Muscle layer of colon (tissue), 2 donors: ENCODE data around the gene SCN10A.

Experiments used
- H3K27ac ChIP-seq: one replicate; pipeline ENCODE4 v1.7.0; 2013; ENCODE audit warnings: low read depth, mild to moderate bottlenecking, low read length, moderate library complexity
- H3K27me3 ChIP-seq, 2 donors: one replicate each; pipeline ENCODE4 v1.7.0; 2013; ENCODE audit warnings: low read length in 2 of 2, mild to moderate bottlenecking in 2 of 2; ENCODE audit not compliant: insufficient read depth in 2 of 2, control insufficient read depth in 1 of 2
- H3K36me3 ChIP-seq: one replicate; pipeline ENCODE4 v1.7.0; 2013; ENCODE audit warnings: mild to moderate bottlenecking, low read length; ENCODE audit not compliant: insufficient read depth
- H3K4me1 ChIP-seq: one replicate; pipeline ENCODE4 v1.7.0; 2013; ENCODE audit warnings: mild to moderate bottlenecking, low read length; ENCODE audit not compliant: insufficient read depth
- H3K4me3 ChIP-seq, 2 donors: one replicate each; pipeline ENCODE4 v1.7.0; 2013; ENCODE audit warnings: low read length in 2 of 2, low read depth in 1 of 2, mild to moderate bottlenecking in 1 of 2, moderate library complexity in 1 of 2
- H3K9ac ChIP-seq: one replicate; pipeline ENCODE4 v1.7.0; 2013; ENCODE audit warnings: low read length
- H3K9me3 ChIP-seq: one replicate; pipeline ENCODE4 v1.7.0; 2013; ENCODE audit warnings: mild to moderate bottlenecking, low read length
- donor health status: abdominal sarcoma.
- donor health status: Adenocarcinoma of cecum.

The SCN10A gene

DNA sequence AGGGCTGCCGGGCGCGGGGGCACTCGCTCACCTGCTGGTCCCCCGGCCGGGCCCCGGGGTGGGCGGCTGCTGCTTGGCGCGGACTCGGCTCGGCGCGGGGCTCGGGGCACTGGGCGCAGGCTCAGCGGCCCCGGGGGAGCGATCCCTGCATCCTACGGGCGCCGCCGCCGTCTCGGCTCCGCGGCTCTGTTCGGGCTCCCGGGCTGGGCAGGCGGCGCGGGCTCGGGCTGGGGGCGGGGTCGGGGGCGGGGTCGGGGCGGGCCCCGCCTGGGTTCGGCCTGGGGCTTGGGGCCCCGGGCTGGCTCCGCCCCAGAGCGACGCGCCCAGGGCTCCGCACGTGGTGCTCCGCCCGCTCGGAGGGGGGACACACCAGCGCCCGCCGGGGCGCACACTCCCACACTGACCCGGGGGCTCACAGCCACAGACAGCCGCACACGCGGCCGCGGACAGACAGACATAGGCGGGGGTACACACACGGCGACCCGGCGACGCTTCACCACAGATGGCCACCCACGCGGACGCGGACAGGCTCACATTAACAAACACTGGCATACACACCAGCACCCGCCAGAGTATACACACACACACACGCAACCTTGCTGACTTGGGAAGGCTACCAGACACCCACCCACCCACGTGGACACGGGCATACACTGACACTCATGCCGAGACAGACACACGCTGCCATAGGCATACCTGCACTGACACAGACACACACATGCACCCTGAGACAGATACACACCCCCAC is 166.3 kb downstream of the SCN10A start, which contains the start of gene SCN5A:
Gene SCN5A (minus strand): TSS at position 188 of the 748 bp plus-strand sequence. CDS start 16,380 bp downstream, outside the sequence.
- H3K36me3 ChIP-seq = no peaks in the 10 kb centered on the region
- H3K9me3 ChIP-seq = no peaks in the 10 kb centered on the region
- no peak within 1 kb of the TSS for H3K27ac ChIP-seq
- peaks cover 14 to 20% of the 10 kb centered on the region in 2 donors for H3K27me3 ChIP-seq
- H3K4me1 ChIP-seq = peaks cover 11% of the 10 kb centered on the region
- no peak within 1 kb of the TSS for H3K9ac ChIP-seq
- H3K4me3 ChIP-seq = peak within 1 kb of the TSS; percentile 41 to 44

DNA sequence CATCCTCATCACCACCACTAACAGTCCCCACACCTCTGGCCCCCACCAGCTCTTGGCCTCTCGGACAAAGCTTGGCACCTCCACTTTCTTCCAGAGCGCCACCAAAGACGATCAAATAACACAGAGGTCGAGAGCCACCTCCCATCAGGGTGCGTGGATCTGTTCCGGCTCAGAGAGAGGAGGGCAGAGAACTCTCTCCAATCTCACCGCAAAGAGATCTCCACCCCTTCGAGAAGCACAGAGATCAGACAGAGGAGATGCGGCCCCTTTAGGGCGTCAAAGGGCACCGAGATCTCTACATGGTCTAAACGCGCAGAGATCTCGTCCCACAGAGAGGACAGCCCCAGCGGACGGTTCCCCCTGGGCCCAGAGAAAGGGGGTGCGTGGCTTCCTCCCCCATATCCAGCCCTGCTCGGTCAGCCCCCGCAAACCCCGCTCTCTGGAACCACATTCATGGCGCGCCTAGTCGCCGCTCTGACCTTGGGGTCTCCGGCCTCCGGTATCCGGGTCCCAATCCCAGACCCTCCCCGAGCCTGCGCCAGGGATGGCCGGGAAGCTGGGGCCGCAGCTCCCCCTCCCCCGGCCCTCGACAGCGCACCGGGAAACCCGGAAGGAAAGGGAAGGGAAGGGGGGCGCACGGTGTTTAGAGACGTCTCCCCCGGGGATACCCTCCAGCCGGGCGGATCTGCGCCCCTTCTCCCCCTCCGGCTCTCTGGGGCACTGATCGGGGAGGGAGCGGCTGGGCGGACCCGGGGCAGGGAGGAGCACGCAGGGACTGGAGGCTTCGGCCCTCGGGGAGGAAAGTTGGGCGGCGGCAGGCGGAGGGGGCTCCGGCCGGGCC is 167.1 kb downstream of the SCN10A start:
- H3K4me3 ChIP-seq = peak overlapping the region in 1 of 2 donors; percentile 41
- no peaks in the 10 kb centered on the region for H3K36me3 ChIP-seq
- H3K9me3 ChIP-seq = no peaks in the 10 kb centered on the region
- no peak overlapping the region for H3K27ac ChIP-seq
- peaks cover 11% of the 10 kb centered on the region for H3K4me1 ChIP-seq
- H3K9ac ChIP-seq = no peak overlapping the region
- H3K27me3 ChIP-seq = peaks cover 14 to 20% of the 10 kb centered on the region in 2 donors

DNA sequence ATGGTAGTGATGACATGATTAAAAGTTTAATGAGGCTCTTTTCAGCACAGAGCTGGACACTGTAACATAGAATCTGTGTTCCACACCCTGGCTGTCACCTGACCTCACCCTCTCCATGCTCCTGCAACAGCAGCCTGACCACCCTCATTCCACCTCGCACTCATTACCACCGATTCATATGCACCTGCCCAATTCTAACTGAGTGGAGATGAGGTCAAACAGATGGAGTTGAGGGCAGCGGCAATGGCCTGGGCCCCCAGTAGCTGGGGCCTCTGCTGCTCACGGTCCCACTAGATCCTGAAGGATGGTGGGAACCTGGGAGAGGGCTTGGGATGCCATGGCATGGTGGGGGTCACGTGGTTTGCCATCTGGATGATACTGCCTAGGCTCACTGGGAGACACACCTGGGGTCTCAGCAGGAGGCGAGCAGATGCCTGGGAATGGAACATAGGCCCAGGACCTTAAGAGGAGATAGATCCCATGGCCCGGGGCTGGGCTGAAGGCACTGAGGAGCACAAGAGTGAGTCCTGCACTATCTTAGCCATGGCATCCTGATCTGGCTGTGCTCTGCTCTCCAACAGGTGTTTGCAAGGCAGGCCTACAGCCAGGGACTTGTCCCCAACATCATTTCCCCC is 167.9 kb downstream of the SCN10A start:
- Histone ChIP-seq H3K4me3 (no peak overlapping the region), H3K4me1 (peaks cover 11% of the 10 kb centered on the region), H3K27ac (no peak overlapping the region), H3K9ac (no peak overlapping the region), H3K27me3 (peaks cover 14 to 20% of the 10 kb centered on the region in 2 donors), H3K9me3 (no peaks in the 10 kb centered on the region), H3K36me3 (no peaks in the 10 kb centered on the region)

DNA sequence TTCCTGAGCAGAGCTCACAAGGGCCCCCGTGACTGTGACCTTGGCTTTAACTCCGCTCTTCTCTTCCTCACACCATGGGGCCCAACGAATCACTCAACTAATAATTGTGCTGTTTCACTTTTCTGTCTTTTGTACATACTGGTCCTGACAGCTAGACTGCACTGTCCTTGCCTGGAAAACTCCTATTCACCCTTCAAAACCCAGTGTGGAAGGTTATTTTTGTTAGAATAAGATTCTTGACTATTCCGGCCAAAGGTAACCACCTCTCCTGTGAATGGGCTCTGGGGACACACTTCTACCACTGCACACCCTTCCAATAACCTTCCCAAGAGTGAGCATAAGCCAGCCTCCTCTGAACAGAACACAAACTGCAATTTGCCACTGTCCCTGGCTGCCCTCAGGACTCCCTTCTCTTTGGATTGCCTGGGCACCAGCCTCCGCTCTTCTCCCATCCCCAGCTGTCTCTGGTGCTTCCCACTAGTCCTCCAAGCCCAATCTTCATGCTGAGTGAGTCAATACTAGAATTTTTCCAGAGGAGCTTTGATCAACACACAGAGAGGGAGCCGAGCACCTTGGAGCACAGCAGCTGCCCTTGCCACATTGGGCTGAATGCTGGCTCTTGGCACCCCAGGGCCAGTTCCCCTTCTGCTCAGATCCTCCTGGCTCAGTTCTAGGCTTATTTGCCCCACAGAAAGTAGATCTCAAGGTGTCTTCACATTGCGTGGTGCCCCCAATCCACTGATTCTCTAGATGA is 168.6 kb downstream of the SCN10A start:
- Histone ChIP-seq H3K27ac (no peak overlapping the region), H3K36me3 (no peaks in the 10 kb centered on the region), H3K9ac (no peak overlapping the region), H3K4me1 (peaks cover 11% of the 10 kb centered on the region), H3K9me3 (no peaks in the 10 kb centered on the region), H3K27me3 (peaks cover 14 to 20% of the 10 kb centered on the region in 2 donors), H3K4me3 (no peak overlapping the region)
